ENCODE measurements around the gene MTFR1L. TPM values are rescaled to one million over a fixed set of nuclear protein-coding genes. Genes with fewer than 3 reads are reported as not detected.

Gene MTFR1L
- total and polyA plus RNA-seq, 9 of the 15 experiments (the other 6 are each of a cell fraction or from before 2014, with no cell fraction given) = 41.4 to 98.5 (median 53.7) TPM

- TF ChIP-seq MGA (IDR thresholded peaks at IDR 0.05) (no peak), NFE2L1 (tag; IDR thresholded peaks at IDR 0.05; ENCODE audit: borderline replicate concordance, low read depth) (no peak), FOXA3 (CRISPR knock-in tag; conservative IDR thresholded peaks at IDR 0.05 in 1 of 2, IDR thresholded peaks at IDR 0.05 in 1 of 2) (no peak), SMARCB1 (IDR thresholded peaks at IDR 0.05; ENCODE audit: insufficient read length, low read depth) (no peak), FOXO4 (CRISPR knock-in tag; IDR thresholded peaks at IDR 0.05) (no peak), SMC3 (conservative IDR thresholded peaks at IDR 0.05; ENCODE audit: insufficient read depth, low read depth, low read length) (no peak), ZNF354B (CRISPR knock-in tag; IDR thresholded peaks at IDR 0.05) (no peak), STAG1 (CRISPR knock-in tag; IDR thresholded peaks at IDR 0.05; ENCODE audit: borderline replicate concordance) (no peak)
- TF ChIP-seq, protein P1, sequence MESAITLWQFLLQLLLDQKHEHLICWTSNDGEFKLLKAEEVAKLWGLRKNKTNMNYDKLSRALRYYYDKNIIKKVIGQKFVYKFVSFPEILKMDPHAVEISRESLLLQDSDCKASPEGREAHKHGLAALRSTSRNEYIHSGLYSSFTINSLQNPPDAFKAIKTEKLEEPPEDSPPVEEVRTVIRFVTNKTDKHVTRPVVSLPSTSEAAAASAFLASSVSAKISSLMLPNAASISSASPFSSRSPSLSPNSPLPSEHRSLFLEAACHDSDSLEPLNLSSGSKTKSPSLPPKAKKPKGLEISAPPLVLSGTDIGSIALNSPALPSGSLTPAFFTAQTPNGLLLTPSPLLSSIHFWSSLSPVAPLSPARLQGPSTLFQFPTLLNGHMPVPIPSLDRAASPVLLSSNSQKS (CRISPR knock-in tag; IDR thresholded peaks at IDR 0.05) = no peak
These were observed 13.9 kb upstream of the MTFR1L start (continued) for GRCh38 chr1:25805863-25806225.
